ENCODE results near the gene RIBC2.

GRCh38 chr22:45376009-45376408 is 37.5 kb upstream of the RIBC2 start:
- TF ChIP-seq CTCF (IDR thresholded peaks at IDR 0.05): no peak
- no peak for TF ChIP-seq POLR2A (IDR thresholded peaks at IDR 0.05)
